ENCODE data around the gene CARMIL3.

CARMIL3 gene

DNA sequence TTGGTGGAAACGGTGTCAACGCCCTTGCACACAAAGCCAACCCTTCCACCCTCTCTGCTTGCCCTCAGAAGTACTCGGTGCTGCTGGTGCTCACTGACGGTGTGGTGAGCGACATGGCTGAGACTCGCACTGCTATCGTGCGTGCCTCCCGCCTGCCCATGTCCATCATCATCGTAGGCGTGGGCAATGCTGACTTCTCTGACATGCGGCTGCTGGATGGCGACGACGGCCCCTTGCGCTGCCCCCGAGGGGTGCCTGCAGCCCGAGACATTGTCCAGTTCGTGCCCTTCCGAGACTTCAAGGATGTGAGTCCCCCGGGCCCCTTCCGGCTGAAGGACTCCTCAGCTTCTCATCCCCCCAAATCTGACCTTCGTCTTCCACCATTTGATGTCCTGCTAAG lies 25.3 kb downstream of the CARMIL3 start:
- Histone ChIP-seq H3K4me3 (ENCODE audit: low read length) (no peak overlapping the region), H3K36me3 (ENCODE audit: control insufficient read depth, insufficient read depth, low read length) (no peaks in the 10 kb centered on the region), H3K9me3 (ENCODE audit: control insufficient read depth, low read length) (no peaks in the 10 kb centered on the region), H3K4me1 (ENCODE audit: control insufficient read depth, insufficient read depth, low read length) (peaks cover 38% of the 10 kb centered on the region), H3K27me3 (ENCODE audit: control insufficient read depth, insufficient read depth, low read length) (peaks cover 10% of the 10 kb centered on the region), H3K9ac (ENCODE audit: low read length) (no peak overlapping the region)

DNA sequence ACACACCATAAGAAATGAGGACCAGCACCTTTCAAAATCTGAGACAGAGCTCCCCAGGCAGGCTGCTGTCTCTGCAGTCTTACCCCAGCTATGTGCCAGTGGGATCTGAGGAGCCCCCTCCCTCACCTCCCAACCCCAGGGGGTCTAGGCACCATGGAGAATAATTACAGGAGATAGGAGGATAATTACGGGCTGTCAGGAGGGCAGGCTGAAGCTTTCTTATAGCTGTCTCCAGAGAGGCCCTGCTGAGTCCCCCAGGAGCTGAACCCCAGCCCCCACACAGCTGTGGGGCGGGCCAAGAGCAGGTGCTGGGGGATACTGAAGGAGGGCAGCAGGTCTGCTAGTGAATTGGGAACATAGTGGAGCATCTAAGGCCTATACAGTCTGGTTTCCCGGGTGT lies 26.3 kb downstream of the CARMIL3 start:
- no peak overlapping the region for H3K9ac ChIP-seq (ENCODE audit: low read length)
- no peaks in the 10 kb centered on the region for H3K9me3 ChIP-seq (ENCODE audit: control insufficient read depth, low read length)
- H3K4me1 ChIP-seq (ENCODE audit: control insufficient read depth, insufficient read depth, low read length) = peaks cover 32% of the 10 kb centered on the region
- H3K4me3 ChIP-seq (ENCODE audit: low read length) = no peak overlapping the region
- H3K27me3 ChIP-seq (ENCODE audit: control insufficient read depth, insufficient read depth, low read length) = peaks cover 1% of the 10 kb centered on the region
- no peaks in the 10 kb centered on the region for H3K36me3 ChIP-seq (ENCODE audit: control insufficient read depth, insufficient read depth, low read length)

- no peaks in the 10 kb centered on the region for H3K36me3 ChIP-seq (ENCODE audit: control insufficient read depth, insufficient read depth, low read length)
- peaks cover 22% of the 10 kb centered on the region for H3K4me1 ChIP-seq (ENCODE audit: control insufficient read depth, insufficient read depth, low read length)
- no peaks in the 10 kb centered on the region for H3K9me3 ChIP-seq (ENCODE audit: control insufficient read depth, low read length)
- no peaks in the 10 kb centered on the region for H3K27me3 ChIP-seq (ENCODE audit: control insufficient read depth, insufficient read depth, low read length)
- H3K4me3 ChIP-seq (ENCODE audit: low read length) = no peak overlapping the region
- H3K9ac ChIP-seq (ENCODE audit: low read length) = no peak overlapping the region
Measured at GRCh38 chr14:24079491-24080141, 27.8 kb downstream of the CARMIL3 start.

- H3K27me3 ChIP-seq (ENCODE audit: control insufficient read depth, insufficient read depth, low read length) = no peaks in the 10 kb centered on the region
- no peak overlapping the region for H3K9ac ChIP-seq (ENCODE audit: low read length)
- H3K4me1 ChIP-seq (ENCODE audit: control insufficient read depth, insufficient read depth, low read length) = peaks cover 17% of the 10 kb centered on the region
- H3K36me3 ChIP-seq (ENCODE audit: control insufficient read depth, insufficient read depth, low read length) = no peaks in the 10 kb centered on the region
- H3K9me3 ChIP-seq (ENCODE audit: control insufficient read depth, low read length) = no peaks in the 10 kb centered on the region
- H3K4me3 ChIP-seq (ENCODE audit: low read length) = no peak overlapping the region
Measured at GRCh38 chr14:24080142-24080530, 28.3 kb downstream of the CARMIL3 start.

GRCh38 chr14:24080888-24081738 lies 29.3 kb downstream of the CARMIL3 start:
- no peaks in the 10 kb centered on the region for H3K27me3 ChIP-seq (ENCODE audit: control insufficient read depth, insufficient read depth, low read length)
- H3K9me3 ChIP-seq (ENCODE audit: control insufficient read depth, low read length) = no peaks in the 10 kb centered on the region
- peak overlapping the region; percentile 62 for H3K9ac ChIP-seq (ENCODE audit: low read length)
- H3K36me3 ChIP-seq (ENCODE audit: control insufficient read depth, insufficient read depth, low read length) = no peaks in the 10 kb centered on the region
- H3K4me1 ChIP-seq (ENCODE audit: control insufficient read depth, insufficient read depth, low read length) = peaks cover 7% of the 10 kb centered on the region
- peak overlapping the region; percentile 25 for H3K4me3 ChIP-seq (ENCODE audit: low read length)

GRCh38 chr14:24081739-24082211 lies 30.0 kb downstream of the CARMIL3 start:
- peaks cover 7% of the 10 kb centered on the region for H3K4me1 ChIP-seq (ENCODE audit: control insufficient read depth, insufficient read depth, low read length)
- H3K9me3 ChIP-seq (ENCODE audit: control insufficient read depth, low read length) = no peaks in the 10 kb centered on the region
- H3K9ac ChIP-seq (ENCODE audit: low read length) = peak overlapping the region; percentile 62
- no peaks in the 10 kb centered on the region for H3K36me3 ChIP-seq (ENCODE audit: control insufficient read depth, insufficient read depth, low read length)
- no peak overlapping the region for H3K4me3 ChIP-seq (ENCODE audit: low read length)
- no peaks in the 10 kb centered on the region for H3K27me3 ChIP-seq (ENCODE audit: control insufficient read depth, insufficient read depth, low read length)

GRCh38 chr14:24082411-24083080 lies 30.7 kb downstream of the CARMIL3 start:
- Histone ChIP-seq H3K4me3 (ENCODE audit: low read length) (no peak overlapping the region), H3K27me3 (ENCODE audit: control insufficient read depth, insufficient read depth, low read length) (no peaks in the 10 kb centered on the region), H3K9ac (ENCODE audit: low read length) (no peak overlapping the region), H3K9me3 (ENCODE audit: control insufficient read depth, low read length) (no peaks in the 10 kb centered on the region), H3K36me3 (ENCODE audit: control insufficient read depth, insufficient read depth, low read length) (no peaks in the 10 kb centered on the region), H3K4me1 (ENCODE audit: control insufficient read depth, insufficient read depth, low read length) (peaks cover 7% of the 10 kb centered on the region)

GRCh38 chr14:24083462-24083861 lies 31.7 kb downstream of the CARMIL3 start:
- peaks cover 7% of the 10 kb centered on the region for H3K4me1 ChIP-seq (ENCODE audit: control insufficient read depth, insufficient read depth, low read length)
- no peaks in the 10 kb centered on the region for H3K27me3 ChIP-seq (ENCODE audit: control insufficient read depth, insufficient read depth, low read length)
- H3K36me3 ChIP-seq (ENCODE audit: control insufficient read depth, insufficient read depth, low read length) = no peaks in the 10 kb centered on the region
- no peaks in the 10 kb centered on the region for H3K9me3 ChIP-seq (ENCODE audit: control insufficient read depth, low read length)
- no peak overlapping the region for H3K4me3 ChIP-seq (ENCODE audit: low read length)
- no peak overlapping the region for H3K9ac ChIP-seq (ENCODE audit: low read length)

GRCh38 chr14:24084440-24084839 lies 32.6 kb downstream of the CARMIL3 start:
- no peaks in the 10 kb centered on the region for H3K27me3 ChIP-seq (ENCODE audit: control insufficient read depth, insufficient read depth, low read length)
- peaks cover 7% of the 10 kb centered on the region for H3K4me1 ChIP-seq (ENCODE audit: control insufficient read depth, insufficient read depth, low read length)
- no peak overlapping the region for H3K4me3 ChIP-seq (ENCODE audit: low read length)
- H3K36me3 ChIP-seq (ENCODE audit: control insufficient read depth, insufficient read depth, low read length) = no peaks in the 10 kb centered on the region
- H3K9me3 ChIP-seq (ENCODE audit: control insufficient read depth, low read length) = no peaks in the 10 kb centered on the region
- no peak overlapping the region for H3K9ac ChIP-seq (ENCODE audit: low read length)

DNA sequence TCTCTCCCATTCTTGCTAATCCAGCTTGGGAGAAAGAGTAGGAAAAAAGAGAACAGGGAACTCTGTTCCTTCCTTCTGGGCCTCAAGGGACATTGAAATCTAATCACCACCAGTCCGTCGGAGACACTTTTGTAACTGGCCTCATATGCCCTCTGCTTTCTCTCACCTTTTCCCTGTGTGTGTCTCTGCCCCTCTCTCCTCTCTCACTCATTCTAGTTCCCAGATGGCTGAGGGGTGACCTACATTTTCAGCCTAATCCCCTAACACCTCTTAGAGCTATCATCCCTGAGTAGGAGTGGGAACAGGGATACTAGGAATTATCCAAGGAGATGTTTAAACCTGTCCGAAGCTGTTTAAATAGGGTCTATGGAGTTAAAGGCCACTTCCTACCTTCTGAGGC lies 33.4 kb downstream of the CARMIL3 start:
- H3K9ac ChIP-seq (ENCODE audit: low read length) = no peak overlapping the region
- no peaks in the 10 kb centered on the region for H3K9me3 ChIP-seq (ENCODE audit: control insufficient read depth, low read length)
- no peaks in the 10 kb centered on the region for H3K36me3 ChIP-seq (ENCODE audit: control insufficient read depth, insufficient read depth, low read length)
- no peaks in the 10 kb centered on the region for H3K27me3 ChIP-seq (ENCODE audit: control insufficient read depth, insufficient read depth, low read length)
- no peak overlapping the region for H3K4me3 ChIP-seq (ENCODE audit: low read length)
- peaks cover 7% of the 10 kb centered on the region for H3K4me1 ChIP-seq (ENCODE audit: control insufficient read depth, insufficient read depth, low read length)

- H3K4me3 ChIP-seq (ENCODE audit: low read length) = no peak overlapping the region
- no peaks in the 10 kb centered on the region for H3K9me3 ChIP-seq (ENCODE audit: control insufficient read depth, low read length)
- no peaks in the 10 kb centered on the region for H3K36me3 ChIP-seq (ENCODE audit: control insufficient read depth, insufficient read depth, low read length)
- peaks cover 2% of the 10 kb centered on the region for H3K4me1 ChIP-seq (ENCODE audit: control insufficient read depth, insufficient read depth, low read length)
- H3K27me3 ChIP-seq (ENCODE audit: control insufficient read depth, insufficient read depth, low read length) = no peaks in the 10 kb centered on the region
- H3K9ac ChIP-seq (ENCODE audit: low read length) = no peak overlapping the region
Measured at GRCh38 chr14:24086193-24086955, 34.6 kb downstream of the CARMIL3 start.

Measured in mucosa of stomach (tissue), 1 donor.